SIG-M5 (cell line): ENCODE data around the gene KDM3A.

ENCODE experiments used
- DNase-seq: peaks from one replicate; lab custom pipeline; 2025; lab: John Stamatoyannopoulos, UW

Gene KDM3A

DNA sequence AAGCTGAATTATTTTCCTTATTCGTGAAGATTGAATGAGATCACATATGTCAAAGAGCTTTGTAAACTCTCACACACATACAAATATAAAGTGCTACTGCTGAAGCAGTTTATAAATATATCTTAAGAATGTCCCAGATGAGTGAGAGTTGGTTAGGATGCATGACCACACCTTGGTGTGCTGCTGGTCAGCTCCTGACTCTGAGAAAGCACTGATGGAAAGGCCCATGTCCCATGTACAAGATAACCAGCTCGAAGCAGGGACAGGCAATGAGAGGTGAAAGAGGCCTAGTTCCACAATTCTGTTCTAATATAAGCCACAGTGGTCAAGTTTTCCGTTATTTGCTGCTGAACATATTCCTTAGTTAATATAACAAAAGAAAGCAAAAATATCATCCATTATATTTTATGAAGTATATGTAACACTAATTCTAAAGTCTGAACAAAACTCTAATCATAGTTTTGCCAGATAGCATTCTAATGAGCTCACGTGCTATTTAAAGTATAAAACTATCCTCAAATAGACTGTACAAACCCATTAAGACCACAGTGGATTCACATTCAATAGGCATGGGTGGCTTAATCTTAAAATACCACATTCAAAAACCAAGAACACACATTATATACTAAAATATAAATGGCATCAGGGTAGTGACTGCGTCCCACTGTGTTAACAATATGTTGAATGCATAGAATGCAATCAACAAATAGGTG lies 72.9 kb downstream of the KDM3A start:
- DNase-seq: no peak

GRCh38 chr2:86518481-86518880 lies 77.3 kb downstream of the KDM3A start:
- no peak for DNase-seq

- DNase-seq: no peak
These were observed 78.2 kb downstream of the KDM3A start for GRCh38 chr2:86519349-86519748.

DNA sequence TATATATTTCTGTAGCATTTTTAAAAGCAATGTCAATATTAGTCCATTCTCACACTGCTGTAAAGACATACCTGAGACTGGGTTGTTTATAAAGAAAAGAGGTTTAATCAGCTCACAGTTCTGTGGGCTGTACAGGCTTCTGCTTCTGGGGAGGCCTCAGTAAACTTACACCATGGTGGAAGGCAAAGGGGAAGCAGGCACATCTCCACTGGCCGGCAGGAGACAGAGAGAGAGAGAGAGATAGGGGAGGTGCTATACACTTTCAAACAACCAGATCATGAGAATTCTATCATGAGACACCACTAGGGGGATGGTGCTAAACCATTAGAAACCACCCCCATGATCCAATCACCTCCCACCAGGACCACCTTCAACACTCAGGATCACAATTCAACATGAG lies 79.0 kb downstream of the KDM3A start:
- DNase-seq: no peak

DNA sequence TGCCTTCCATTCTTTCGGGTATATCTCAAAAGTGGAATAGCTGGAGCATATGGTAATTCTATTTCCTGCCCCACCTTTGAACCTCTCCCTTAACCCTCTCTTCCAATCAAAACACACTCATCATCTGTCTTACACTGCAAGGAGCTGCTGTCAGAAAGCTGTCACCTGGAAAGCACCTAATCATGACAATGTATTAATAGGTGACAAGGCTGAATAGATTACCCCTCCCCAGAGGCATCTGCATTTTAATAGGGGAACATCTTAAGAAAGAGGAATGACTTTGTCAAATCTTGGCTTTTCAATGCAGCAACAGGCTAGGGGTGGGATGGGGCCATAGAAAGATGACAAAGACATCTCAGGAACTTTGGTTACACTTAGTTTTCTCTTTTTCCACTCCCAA lies 80.8 kb downstream of the KDM3A start:
- DNase-seq: no peak

- no peak for DNase-seq
These were observed 81.5 kb downstream of the KDM3A start for GRCh38 chr2:86522711-86523110.

DNA sequence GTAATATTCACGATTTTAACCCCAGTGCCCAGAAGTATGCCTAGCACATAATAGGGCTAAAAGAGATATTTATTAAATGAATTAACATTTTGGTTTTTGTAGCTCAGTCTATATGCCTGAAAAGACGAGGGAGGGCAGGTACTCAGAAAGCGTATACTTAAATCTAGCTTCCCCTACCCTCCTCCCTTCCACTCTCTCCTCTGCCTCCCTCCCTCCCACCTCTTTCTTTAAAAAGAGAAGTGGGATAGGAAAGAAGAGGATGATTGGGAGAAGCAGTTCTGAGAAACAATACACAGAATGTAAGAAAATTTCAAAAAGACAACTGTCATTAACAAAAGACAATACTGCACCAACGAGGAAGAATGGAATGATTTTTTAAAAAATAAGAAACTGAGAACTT lies 82.3 kb downstream of the KDM3A start:
- no peak for DNase-seq

DNA sequence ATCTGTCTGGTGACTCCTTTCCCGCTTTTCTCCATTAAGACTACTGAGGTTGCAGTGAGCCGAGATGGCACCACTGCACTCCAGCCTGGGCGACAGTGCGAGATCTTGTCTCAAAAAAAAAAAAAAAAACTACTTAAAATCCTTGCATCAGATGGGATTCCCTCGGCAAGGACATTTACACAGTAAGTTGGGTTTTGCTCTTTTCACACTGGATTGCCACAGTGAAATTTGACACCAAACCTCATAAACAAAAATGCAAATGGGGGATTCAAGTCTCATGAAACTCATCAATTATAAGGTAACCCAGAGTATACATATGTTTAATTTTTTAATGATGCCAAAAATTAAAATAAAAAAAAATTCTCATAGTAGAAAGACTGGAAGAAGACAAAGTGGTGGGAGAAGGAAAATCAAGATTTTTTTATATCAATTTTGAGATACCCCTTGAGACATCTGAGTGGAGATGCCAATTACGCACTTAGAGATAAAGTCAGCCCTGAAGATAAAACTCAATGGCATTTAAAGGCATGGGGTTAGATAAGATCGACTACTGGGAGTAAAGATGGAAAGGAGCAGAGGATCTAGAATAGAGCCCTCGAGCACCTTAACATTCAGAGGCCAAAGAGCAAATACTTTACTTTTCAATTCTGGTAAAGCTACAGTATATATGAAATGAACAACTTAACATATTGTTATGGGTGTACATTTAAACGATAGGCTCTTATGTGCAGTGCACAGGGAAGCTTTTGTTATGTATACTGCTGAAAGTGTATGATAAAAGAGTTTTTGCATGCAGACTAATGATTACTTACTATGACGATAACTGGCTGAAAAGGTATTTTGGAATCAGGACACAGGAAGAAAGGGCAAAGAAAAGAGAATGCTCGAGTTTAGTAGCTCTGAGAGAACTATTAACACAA lies 84.5 kb downstream of the KDM3A start:
- no peak for DNase-seq

DNA sequence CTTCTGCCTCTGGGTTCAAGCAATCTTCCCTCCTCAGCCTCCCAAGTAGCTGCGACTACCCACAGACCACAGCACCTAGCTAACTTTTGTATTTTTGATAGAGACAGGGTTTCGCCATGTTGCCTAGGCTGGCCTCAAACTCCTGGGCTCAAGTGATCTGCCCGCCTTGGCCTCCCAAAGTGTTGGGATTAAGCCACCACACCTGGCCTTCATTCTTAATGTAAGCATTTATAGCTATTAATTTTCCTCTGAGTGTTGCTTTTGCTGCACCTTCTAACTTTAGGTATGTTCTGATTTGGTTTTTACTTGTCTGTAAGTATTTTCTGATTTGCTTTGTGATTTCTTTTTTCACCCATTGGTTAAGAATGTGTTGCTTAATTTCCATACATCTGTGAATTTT lies 92.4 kb downstream of the KDM3A start:
- DNase-seq: no peak

GRCh38 chr2:86541334-86541733 lies 100.2 kb downstream of the KDM3A start:
- DNase-seq: no peak
